Cardiac muscle cell (in vitro differentiated cells and primary cell): ENCODE results near the gene FAM222B. TPM values are rescaled to one million over a fixed set of nuclear protein-coding genes. Genes with fewer than 3 reads are reported as not detected.

ENCODE experiments used
- DNase-seq, 2 donors: peaks; one replicate each; pipeline versions ENCODE4 v3.0.0 to v3.0.0-alpha.2; 2010 to 2017; ENCODE audit warnings: low read depth in 1 of 2, low spot score in 1 of 2
- H3K27ac ChIP-seq: fragments of 200-600 bp; sonication (generic); 2 replicates; pipeline ENCODE4 v1.5.1; 2016
- H3K27me3 ChIP-seq: fragments of 200-600 bp; sonication (generic); 2 replicates; pipeline ENCODE4 v1.6.0; 2016; ENCODE audit warnings: control low read depth
- H3K36me3 ChIP-seq: fragments of 200-600 bp; sonication (generic); 2 replicates; pipeline ENCODE4 v1.5.1; 2016; ENCODE audit warnings: control low read depth
- H3K4me1 ChIP-seq: fragments of 200-600 bp; sonication (generic); 2 replicates; pipeline ENCODE4 v1.8.1; 2017; ENCODE audit warnings: low read depth, mild to moderate bottlenecking, mixed run types
- H3K4me3 ChIP-seq: fragments of 200-600 bp; sonication (generic); 2 replicates; pipeline ENCODE4 v1.5.1; 2016; ENCODE audit warnings: mild to moderate bottlenecking
- H3K9me3 ChIP-seq: fragments of 200-600 bp; sonication (generic); 2 replicates; pipeline ENCODE4 v1.5.1; 2017; ENCODE audit warnings: low read depth, mild to moderate bottlenecking, control low read depth
- CTCF ChIP-seq: IDR thresholded peaks from 2 replicates; pipeline ENCODE4 v1.5.1; 2012; ENCODE audit warnings: low read depth, mild to moderate bottlenecking, low read length
- polyA plus RNA-seq: library from polyadenylated mRNA; unstranded; fragments of >200 nt; fragmentation: Nextera tagmentation; extraction: Ambion mirVana; gene quantifications from 2 replicates; pipeline ENCODE4 v1.2.1, GENCODE V29; 2016
- total RNA-seq: library from RNA; depleted of rRNA; stranded (reverse); fragments of >200 nt; gene quantifications from 2 replicates; pipeline ENCODE4 v1.2.3, GENCODE V29; 2016

FAM222B gene
- total and polyA plus RNA-seq, 2 experiments from 2014 or later, result 19.4 to 34.1 TPM

DNA sequence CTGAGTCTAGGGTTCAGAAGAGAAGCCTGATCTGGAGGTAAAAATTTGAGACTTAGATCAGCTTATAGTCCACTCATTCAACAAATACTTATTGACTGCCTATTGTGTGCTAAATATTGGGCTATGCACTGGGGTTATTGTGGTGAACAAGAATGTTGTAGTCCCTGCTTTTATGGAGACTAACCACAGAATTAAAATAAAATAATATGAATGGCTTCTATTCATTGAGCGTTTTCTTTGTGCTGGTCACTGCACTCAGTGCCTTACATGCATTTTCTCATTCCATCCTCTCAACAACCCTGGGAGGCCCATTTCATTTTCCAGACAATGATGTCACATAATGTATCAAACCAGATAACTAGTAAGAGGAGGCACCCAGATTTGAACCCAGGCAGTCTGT is 109.2 kb downstream of the FAM222B start:
- Histone ChIP-seq H3K9me3 (no peaks in the 10 kb centered on the region), H3K36me3 (no peaks in the 10 kb centered on the region), H3K27ac (no peak overlapping the region), H3K4me1 (no peaks in the 10 kb centered on the region), H3K4me3 (no peak overlapping the region), H3K27me3 (no peaks in the 10 kb centered on the region)
- DNase-seq, result no peak
- TF ChIP-seq CTCF, result no peak

DNA sequence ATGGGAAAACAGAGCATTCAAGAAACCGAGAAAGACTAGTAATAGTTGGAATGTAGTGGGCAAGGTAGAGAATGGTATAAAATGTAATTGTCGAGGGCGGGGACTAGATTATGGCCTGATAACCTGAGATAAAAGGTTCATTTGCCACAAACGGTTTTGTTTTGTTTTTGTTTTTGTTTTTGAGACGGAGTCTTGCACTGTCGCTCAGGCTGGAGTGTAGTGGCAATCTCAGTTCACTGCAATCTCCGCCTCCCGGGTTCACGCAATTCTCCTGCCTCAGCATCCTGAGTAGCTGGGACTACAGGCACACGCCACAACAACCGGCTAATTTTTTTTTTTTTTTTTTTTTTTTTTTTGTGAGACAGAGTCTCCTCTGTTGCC is 112.7 kb downstream of the FAM222B start:
- no peak for TF ChIP-seq CTCF
- H3K9me3 ChIP-seq, result no peaks in the 10 kb centered on the region
- H3K36me3 ChIP-seq, result no peaks in the 10 kb centered on the region
- no peak overlapping the region for H3K4me3 ChIP-seq
- H3K27me3 ChIP-seq, result no peaks in the 10 kb centered on the region
- no peak for DNase-seq
- no peak overlapping the region for H3K27ac ChIP-seq
- no peaks in the 10 kb centered on the region for H3K4me1 ChIP-seq

GRCh38 chr17:28728364-28729200 is 114.0 kb downstream of the FAM222B start, which contains the start of gene NEK8:
TSS of gene NEK8 (plus strand) at chr17:28728788. CDS start at chr17:28728814, 26 bp downstream.
- Histone ChIP-seq H3K27ac (peak within 1 kb of the TSS; percentile 75), H3K4me1 (no peaks in the 10 kb centered on the region), H3K36me3 (peaks cover 7% of the 10 kb centered on the region), H3K4me3 (peak within 1 kb of the TSS; percentile 78), H3K27me3 (no peaks in the 10 kb centered on the region), H3K9me3 (no peaks in the 10 kb centered on the region)
- TF ChIP-seq CTCF, result no peak
- peak; percentile 94 to 95 for DNase-seq

- Histone ChIP-seq H3K27me3 (no peaks in the 10 kb centered on the region), H3K36me3 (peaks cover 10% of the 10 kb centered on the region), H3K27ac (peak overlapping the region; percentile 75), H3K4me3 (peak overlapping the region; percentile 78), H3K9me3 (no peaks in the 10 kb centered on the region), H3K4me1 (no peaks in the 10 kb centered on the region)
- peak; percentile 96 for TF ChIP-seq CTCF
- peak; percentile 96 to 97 for DNase-seq
Observed at GRCh38 chr17:28726627-28727491, 115.7 kb downstream of the FAM222B start.

DNA sequence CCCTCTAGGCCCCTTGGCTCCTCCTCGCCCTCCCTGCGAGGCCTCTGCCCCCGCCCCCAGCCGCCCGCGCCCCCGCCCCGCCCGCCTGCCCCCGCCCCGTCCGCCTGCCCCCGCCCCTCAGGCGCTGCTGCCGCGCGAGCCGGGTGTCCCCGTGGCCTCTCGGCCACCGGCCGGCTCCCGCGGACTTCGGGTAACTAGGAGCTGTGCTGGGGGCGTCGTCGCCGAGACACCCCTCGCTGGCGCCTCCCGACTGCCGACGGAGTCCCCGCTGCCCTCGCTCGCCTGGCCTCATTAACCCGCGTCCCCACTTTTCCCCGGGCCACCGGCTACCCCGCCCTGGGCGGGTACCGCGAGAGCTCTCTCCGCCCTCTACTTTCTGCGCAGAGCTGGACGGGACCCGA is 116.4 kb downstream of the FAM222B start, which contains the start of gene TLCD1:
Gene TLCD1, minus strand, starts transcription at position 8 of the 401 bp plus-strand sequence. CDS start 136 bp downstream, outside the sequence.
- no peaks in the 10 kb centered on the region for H3K9me3 ChIP-seq
- peaks cover 1% of the 10 kb centered on the region for H3K4me1 ChIP-seq
- H3K27ac ChIP-seq, result peak within 1 kb of the TSS; percentile 75
- DNase-seq, result peak; percentile 61 to 85
- peak within 1 kb of the TSS; percentile 78 for H3K4me3 ChIP-seq
- peaks cover 17% of the 10 kb centered on the region for H3K36me3 ChIP-seq
- TF ChIP-seq CTCF, result no peak
- no peaks in the 10 kb centered on the region for H3K27me3 ChIP-seq
